Ammon's horn (tissue), 1 donor: Measurements from ENCODE around the gene TNPO3.
A peak's percentile ranks its signal among the peaks of the same experiment; 100 is the strongest.

Experiments used
- DNase-seq: peaks from one replicate; pipeline ENCODE4 v3.0.0-alpha.2; 2016; ENCODE audit warnings: low spot score

Gene TNPO3

GRCh38 chr7:128906766-128907559 is 147.9 kb downstream of the TNPO3 start:
- no peak for DNase-seq

- no peak for DNase-seq
Measured at GRCh38 chr7:128906001-128906765, 148.7 kb downstream of the TNPO3 start.

GRCh38 chr7:128904381-128905197 is 150.3 kb downstream of the TNPO3 start:
- peak; percentile 63 for DNase-seq
